A549 (cell line): ENCODE measurements around the gene BCL10. TPM values are rescaled to one million over a fixed set of nuclear protein-coding genes. Genes with fewer than 3 reads are reported as not detected.

Experiments used
- ATAC-seq, 2 experiments: fragments of 200-7000 bp in 1 of 2; fragments of >200 bp in 1 of 2; cut with Nextera tagmentation in 1 of 2; cut with Tn5 transposase in 1 of 2; 3 replicates each; pipeline versions ENCODE4 v1.8.0 to v1.9.1; 2018 to 2020; ENCODE audit warnings: mild to moderate bottlenecking in 1 of 2, moderate library complexity in 1 of 2
- CTCF ChIA-PET: fragments of 300-600 bp; sonication (Branson Sonifier 250); formaldehyde crosslinking; extraction: SDS; loops from one replicate; lab custom pipeline; 2021; ENCODE audit warnings: antibody characterized with exemption, inconsistent platforms; lab: Yijun Ruan, JAX
- POLR2A ChIA-PET: fragments of 350-600 bp; formaldehyde crosslinking; extraction: SDS; loops from one replicate; lab custom pipeline; 2021; ENCODE audit warnings: antibody characterized with exemption, inconsistent platforms; lab: Yijun Ruan, JAX
- DNase-seq, 2 experiments: peaks; one replicate each; pipeline versions ENCODE4 v3.0.0 to v3.0.0-alpha.2; 2011 to 2016; ENCODE audit warnings: low read depth in 1 of 2, low spot score in 1 of 2
- FAIRE-seq: peaks from 2 replicates; lab custom pipeline; 2011; peaks lifted over from hg19 to GRCh38; lab: Jason Lieb, UNC
- H3K27ac ChIP-seq, 2 experiments: fragments of >200 bp; sonication (Bioruptor Twin); formaldehyde crosslinking; 3 replicates each; pipeline ENCODE4 v1.5.1; 2016 to 2017
- H3K4me1 ChIP-seq: fragments of >200 bp; sonication (Bioruptor Twin); formaldehyde crosslinking; 3 replicates; pipeline ENCODE4 v1.6.1; 2016
- H3K4me2 ChIP-seq: fragments of >200 bp; sonication (Bioruptor Twin); formaldehyde crosslinking; 3 replicates; pipeline ENCODE4 v1.6.1; 2016
- H3K4me3 ChIP-seq: fragments of >200 bp; sonication (Bioruptor Twin); formaldehyde crosslinking; 3 replicates; pipeline ENCODE4 v1.5.1; 2016
- H3K9me3 ChIP-seq: fragments of >200 bp; sonication (Bioruptor Twin); formaldehyde crosslinking; 3 replicates; pipeline ENCODE4 v1.6.1; 2016
- BCL3 ChIP-seq: fragments of >200 bp; sonication (Bioruptor Twin); formaldehyde crosslinking; IDR thresholded peaks from 3 replicates; pipeline ENCODE4 v1.6.1; 2016
- CHD4 ChIP-seq: fragments of 200-600 bp; sonication (generic); IDR thresholded peaks from 2 replicates; pipeline ENCODE4 v1.6.1; 2016; ENCODE audit warnings: antibody characterized with exemption, mild to moderate bottlenecking, borderline replicate concordance
- FOSB ChIP-seq: fragments of 250-450 bp; sonication (Bioruptor Pico); IDR thresholded peaks from 2 replicates; pipeline ENCODE4 v1.5.0; 2020; ENCODE audit warnings: mild to moderate bottlenecking, moderate library complexity
- FOSL2 ChIP-seq, 2 experiments: fragments of 450-650 bp in 1 of 2; fragments of >200 bp in 1 of 2; sonication (Bioruptor Twin) in 1 of 2; formaldehyde crosslinking; IDR thresholded peaks; 2 replicates each; pipeline versions ENCODE4 v1.5.0 to v1.6.1; 2016 to 2020; ENCODE audit warnings: mild to moderate bottlenecking in 1 of 2, moderate library complexity in 1 of 2
- GATA3 ChIP-seq: IDR thresholded peaks from 2 replicates; pipeline ENCODE4 v1.6.1; 2012; ENCODE audit warnings: borderline replicate concordance
- HOXA7 ChIP-seq: fragments of 250-450 bp; sonication (Bioruptor Pico); IDR thresholded peaks from 2 replicates; pipeline ENCODE4 v1.5.0; 2020; ENCODE audit warnings: mild to moderate bottlenecking, moderate library complexity
- JUN ChIP-seq, 2 experiments: fragments of >200 bp; sonication (Bioruptor Twin); formaldehyde crosslinking; IDR thresholded peaks; 2 replicates in 1 of 2; 3 replicates in 1 of 2; pipeline ENCODE4 v1.6.1; 2016 to 2017
- JUNB ChIP-seq: fragments of >200 bp; sonication (Bioruptor Twin); formaldehyde crosslinking; IDR thresholded peaks from 2 replicates; pipeline ENCODE4 v1.6.1; 2016
- KDM1A ChIP-seq: fragments of 200-600 bp; sonication (generic); IDR thresholded peaks from 2 replicates; pipeline ENCODE4 v1.6.1; 2016; ENCODE audit warnings: low read depth, mild to moderate bottlenecking
- MAX ChIP-seq: IDR thresholded peaks from 2 replicates; pipeline ENCODE4 v1.6.1; 2012
- PBX3 ChIP-seq: IDR thresholded peaks from 2 replicates; pipeline ENCODE4 v1.6.1; 2012
- PHF8 ChIP-seq: fragments of 200-600 bp; sonication (generic); IDR thresholded peaks from 2 replicates; pipeline ENCODE4 v1.6.1; 2016; ENCODE audit warnings: low read depth, mild to moderate bottlenecking, antibody characterized with exemption, moderate library complexity, borderline replicate concordance
- REST ChIP-seq: fragments of 200-600 bp; sonication (generic); IDR thresholded peaks from 2 replicates; pipeline ENCODE4 v1.6.1; 2016; ENCODE audit warnings: antibody characterized with exemption, mild to moderate bottlenecking, moderate library complexity
- ZFP36 ChIP-seq: fragments of 450-650 bp; IDR thresholded peaks from 2 replicates; pipeline ENCODE4 v1.6.1; 2014; ENCODE audit warnings: borderline replicate concordance; ENCODE audit not compliant: partially characterized antibody
- WGBS: methylation state at CpG from one replicate; pipeline ENCODE4 v1.1.6; 2017; ENCODE audit errors: missing lambda C conversion rate; 5-methylcytosine and 5-hydroxymethylcytosine counted together
- polyA minus RNA-seq: library from RNA; depleted of rRNA, polyadenylated mRNA; stranded (reverse); fragments of >200 nt; gene quantifications from 2 replicates; pipeline ENCODE4 v1.2.3, GENCODE V29; 2011; rRNA and poly(A)+ RNA removed
- polyA plus RNA-seq, 4 experiments: library from polyadenylated mRNA; depleted of rRNA in 3 of 4; stranded (reverse); fragments of >200 nt; fragmentation: RNase III in 1 of 4; extraction: RNeasy Plus Mini Kit Qiagen cat#74134 plus additional on column Dnase treatment in 1 of 4; gene quantifications; 2 replicates in 3 of 4; 3 replicates in 1 of 4; pipeline ENCODE4 v1.2.3, GENCODE V29; 2011 to 2017

BCL10 gene
- polyA plus RNA-seq (2011; rRNA removed) (12.7 and 15.5 TPM in 2 replicates), polyA plus RNA-seq (2017; fragmentation: RNase III; extraction: RNeasy Plus Mini Kit Qiagen cat#74134 plus additional on column Dnase treatment) (8.4 to 9.8 TPM (median 8.9 TPM) in 3 replicates), polyA minus RNA-seq (19.5 and 20.4 TPM in 2 replicates)
- polyA plus RNA-seq (2012; cell fraction: cytosol; rRNA removed), result 3.6 and 4.3 TPM in 2 replicates
- polyA plus RNA-seq (2012; cell fraction: nucleus; rRNA removed), result 2.3 and 2.9 TPM in 2 replicates

GRCh38 chr1:85276215-85276977, at the start of gene BCL10:
BCL10 (minus strand) TSS chr1:85276632; CDS start chr1:85276352, 280 bp downstream.
- FAIRE-seq, result no peak
- peak; percentile 95 to 99 for ATAC-seq
- peaks cover 43% of the 10 kb centered on the region for H3K4me1 ChIP-seq

GRCh38 chr1:85325920-85326319, 49.5 kb upstream of the BCL10 start:
- TF ChIP-seq GATA3 (peak; percentile 59; the same call in 1 of the 2 replicates), JUNB (peak; percentile 54), PBX3 (0 out of 2 replicates have a peak, but pooled peaks have one; percentile 17), KDM1A (no peak), FOSL2 (IDR thresholded peaks at IDR 0.05) (no peak), FOSL2 (CRISPR knock-in tag; IDR thresholded peaks at IDR 0.05) (peak; percentile 60; the same call in 1 of the 2 replicates), CHD4 (no peak), MAX (peak; percentile 57)
- DNase-seq (peak; percentile 64 to 78), ATAC-seq (peak; percentile 79 to 82), FAIRE-seq (peak; percentile 28)
- H3K9me3 ChIP-seq, result no peaks in the 10 kb centered on the region
- ChIA-PET CTCF (interaction anchor here (2.7 kb wide), 1 partner anchor 17 kb away, joined by 14 read pairs; no protein-coding TSS in a partner anchor), POLR2A (no interaction called here)
- no peak overlapping the region for H3K4me3 ChIP-seq
- peaks cover 90% of the 10 kb centered on the region for H3K4me1 ChIP-seq
- peak overlapping the region; percentile 56 to 85 for H3K27ac ChIP-seq
- H3K4me2 ChIP-seq, result peak overlapping the region; percentile 64

More at GRCh38 chr1:85276215-85276977, at the start of gene BCL10:
- peak; percentile 85 to 98 for DNase-seq
- POLR2A ChIA-PET, result interaction anchor here (0.6 to 2.8 kb wide), 10 partner anchors 10 to 352 kb away, joined by 3 to 28 read pairs (median 4); partner anchors contain the start of genes C1orf52 and CCN1
- H3K4me3 ChIP-seq, result peak within 1 kb of the TSS; percentile 97
- no peak for TF ChIP-seq REST
- 0 out of 3 replicates have a peak, but pooled peaks have one; percentile 54 for TF ChIP-seq BCL3
- TF ChIP-seq ZFP36, result peak; percentile 80
- peak in 1 of 2 experiments; percentile 53; a peak in 3 of 5 replicates for TF ChIP-seq JUN (IDR thresholded peaks at IDR 0.05)
- TF ChIP-seq PHF8, result peak; percentile 67
- no peak for TF ChIP-seq HOXA7 (CRISPR knock-in tag)
- peak; percentile 18 for TF ChIP-seq MAX
- no peak for TF ChIP-seq GATA3
- no peak for TF ChIP-seq FOSB (CRISPR knock-in tag)
- 3% methylated on average over 23 of the region's 78 CpGs for WGBS
- CTCF ChIA-PET, result interaction anchor here (0.8 to 4.1 kb wide), 7 partner anchors 12 to 417 kb away, joined by 3 to 27 read pairs (median 3); partner anchors contain the start of gene C1orf52
- peak within 1 kb of the TSS; percentile 96 for H3K4me2 ChIP-seq
- H3K27ac ChIP-seq, result peak within 1 kb of the TSS; percentile 94
- H3K9me3 ChIP-seq, result no peaks in the 10 kb centered on the region
